Astrocyte of the cerebellum (primary cell): ENCODE data around the gene FNTB.
A peak's percentile ranks its signal among the peaks of the same experiment; 100 is the strongest.
"Not testable (repeated sequence)": the region's sequence is repeated elsewhere in the genome, so short reads cannot be mapped to it uniquely, and the experiment has no call there.

Experiments used
- DNase-seq: peaks from one replicate; pipeline ENCODE4 v3.0.0-alpha.2; 2011; ENCODE audit warnings: low read depth
- H3K4me3 ChIP-seq: 2 replicates; pipeline ENCODE4 v1.5.1; 2011; ENCODE audit warnings: mild to moderate bottlenecking, low read depth, low read length, moderate library complexity
- in situ Hi-C: cut with HindIII; loops from 2 replicates; pipeline ENCODE4 v1.10.0; 2017; ENCODE audit warnings: low sequenced_read_pairs
- TF ChIP-seq, protein P1 (sequence below): IDR thresholded peaks from 2 replicates; pipeline ENCODE4 v1.5.1; 2012; ENCODE audit warnings: low read length, low read depth, moderate library complexity, mild to moderate bottlenecking; ENCODE audit errors: missing control alignments

FNTB gene

DNA sequence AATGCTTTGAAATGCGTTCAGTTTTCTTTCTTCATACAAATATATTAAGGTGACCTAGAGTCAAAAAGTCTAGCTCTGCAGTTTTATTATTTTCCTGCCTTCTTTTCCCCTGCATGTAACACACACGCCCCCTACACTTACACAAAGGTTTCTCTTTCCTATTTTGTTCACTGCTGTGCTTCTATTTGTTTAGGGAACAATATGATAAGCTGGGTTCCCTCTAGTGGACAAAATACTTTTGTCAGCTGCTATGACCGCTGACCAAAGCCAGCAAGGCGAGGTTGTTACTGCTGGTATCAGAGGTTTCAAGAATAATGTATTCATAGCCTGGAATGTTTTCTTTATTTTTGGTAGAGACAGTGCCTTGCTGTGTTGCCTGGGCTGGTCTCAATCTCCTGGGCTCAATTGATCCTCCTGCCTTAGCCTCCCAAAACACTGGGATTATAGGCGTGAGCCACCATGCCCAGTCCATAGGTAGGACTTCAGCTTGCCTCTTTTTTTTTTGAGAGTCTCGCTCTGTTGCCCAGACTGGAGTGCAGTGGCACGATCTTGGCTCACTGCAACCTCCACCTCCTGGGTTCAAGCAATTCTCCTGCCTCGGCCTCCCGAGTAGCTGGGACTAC is 33.4 kb downstream of the FNTB start:
- no peak overlapping the region for H3K4me3 ChIP-seq
- in situ Hi-C loops: no loop called here
- DNase-seq: peak; percentile 79
- TF ChIP-seq, protein P1, sequence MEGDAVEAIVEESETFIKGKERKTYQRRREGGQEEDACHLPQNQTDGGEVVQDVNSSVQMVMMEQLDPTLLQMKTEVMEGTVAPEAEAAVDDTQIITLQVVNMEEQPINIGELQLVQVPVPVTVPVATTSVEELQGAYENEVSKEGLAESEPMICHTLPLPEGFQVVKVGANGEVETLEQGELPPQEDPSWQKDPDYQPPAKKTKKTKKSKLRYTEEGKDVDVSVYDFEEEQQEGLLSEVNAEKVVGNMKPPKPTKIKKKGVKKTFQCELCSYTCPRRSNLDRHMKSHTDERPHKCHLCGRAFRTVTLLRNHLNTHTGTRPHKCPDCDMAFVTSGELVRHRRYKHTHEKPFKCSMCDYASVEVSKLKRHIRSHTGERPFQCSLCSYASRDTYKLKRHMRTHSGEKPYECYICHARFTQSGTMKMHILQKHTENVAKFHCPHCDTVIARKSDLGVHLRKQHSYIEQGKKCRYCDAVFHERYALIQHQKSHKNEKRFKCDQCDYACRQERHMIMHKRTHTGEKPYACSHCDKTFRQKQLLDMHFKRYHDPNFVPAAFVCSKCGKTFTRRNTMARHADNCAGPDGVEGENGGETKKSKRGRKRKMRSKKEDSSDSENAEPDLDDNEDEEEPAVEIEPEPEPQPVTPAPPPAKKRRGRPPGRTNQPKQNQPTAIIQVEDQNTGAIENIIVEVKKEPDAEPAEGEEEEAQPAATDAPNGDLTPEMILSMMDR: peak; percentile 83

DNA sequence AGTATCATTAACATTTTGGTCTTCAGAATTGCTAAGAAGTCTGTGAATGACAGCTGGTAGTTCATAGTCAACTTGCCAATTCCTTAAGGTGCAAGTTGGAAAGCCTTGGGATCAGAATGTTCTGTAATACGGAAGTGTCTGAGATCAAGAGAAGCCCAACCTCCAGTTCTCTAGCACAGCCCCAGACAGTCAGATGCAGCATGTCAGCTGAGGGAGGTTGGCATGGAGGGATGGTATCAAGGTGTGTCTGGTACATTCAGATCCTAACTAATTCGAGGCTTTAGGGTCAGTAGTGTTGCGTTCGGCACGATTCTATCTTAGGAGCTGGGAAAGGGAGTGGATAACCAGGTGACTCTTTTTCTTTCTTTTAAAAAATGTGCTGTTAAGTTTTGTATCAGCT is 38.3 kb downstream of the FNTB start:
- in situ Hi-C loops: no loop called here
- DNase-seq: no peak
- TF ChIP-seq, protein P1: no peak
- no peak overlapping the region for H3K4me3 ChIP-seq

GRCh38 chr14:65025818-65026217 is 39.1 kb downstream of the FNTB start:
- TF ChIP-seq, protein P1: no peak
- in situ Hi-C loops: no loop called here

DNA sequence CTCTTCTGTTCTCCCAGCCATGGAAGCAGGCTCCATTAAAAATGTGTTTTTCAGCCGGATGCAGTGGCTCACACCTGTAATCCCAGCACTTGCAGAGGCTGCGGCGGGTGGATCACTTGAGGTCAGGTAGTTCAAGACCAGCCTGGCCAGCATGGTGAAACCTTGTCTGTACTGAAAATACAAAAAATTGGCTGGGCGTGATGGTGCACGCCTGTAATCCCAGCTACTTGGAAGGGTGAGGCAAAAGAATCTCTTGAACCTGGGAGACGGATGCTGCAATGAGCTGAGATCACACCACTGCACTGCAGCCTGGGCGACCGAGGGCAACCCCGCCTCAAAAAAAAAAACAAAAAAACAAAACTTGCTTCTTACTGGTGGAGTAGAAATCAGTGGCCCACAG is 39.8 kb downstream of the FNTB start:
- no peak for DNase-seq
- TF ChIP-seq, protein P1: no peak
- in situ Hi-C loops: no loop called here
- H3K4me3 ChIP-seq: no peak overlapping the region

More at GRCh38 chr14:65025818-65026217, 39.1 kb downstream of the FNTB start:
- H3K4me3 ChIP-seq: no peak overlapping the region
- DNase-seq: no peak

GRCh38 chr14:65027127-65027799 is 40.6 kb downstream of the FNTB start:
- DNase-seq: no peak
- TF ChIP-seq, protein P1: no peak
- in situ Hi-C loops: no loop called here
- H3K4me3 ChIP-seq: no peak overlapping the region

DNA sequence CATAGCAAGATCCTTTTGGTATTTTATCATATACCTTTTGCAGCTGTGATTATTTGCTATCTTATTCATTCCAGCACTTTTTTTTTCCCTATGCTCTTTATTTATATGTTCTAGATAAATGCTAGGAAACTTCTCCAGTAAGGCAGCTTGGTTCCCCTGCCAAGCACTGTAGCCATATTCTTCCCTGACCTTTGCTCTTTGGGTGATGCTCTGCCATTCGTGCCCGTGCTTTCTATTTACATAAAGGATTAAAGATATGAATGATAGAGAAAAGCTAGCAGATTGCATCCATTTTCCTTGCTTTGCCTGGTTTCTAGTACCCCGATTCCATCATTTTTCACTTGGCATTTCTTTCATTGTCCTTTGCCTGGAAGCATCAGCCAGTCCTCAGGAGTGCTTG is 42.2 kb downstream of the FNTB start:
- H3K4me3 ChIP-seq: no peak overlapping the region
- in situ Hi-C loops: no loop called here
- TF ChIP-seq, protein P1: no peak
- no peak for DNase-seq

DNA sequence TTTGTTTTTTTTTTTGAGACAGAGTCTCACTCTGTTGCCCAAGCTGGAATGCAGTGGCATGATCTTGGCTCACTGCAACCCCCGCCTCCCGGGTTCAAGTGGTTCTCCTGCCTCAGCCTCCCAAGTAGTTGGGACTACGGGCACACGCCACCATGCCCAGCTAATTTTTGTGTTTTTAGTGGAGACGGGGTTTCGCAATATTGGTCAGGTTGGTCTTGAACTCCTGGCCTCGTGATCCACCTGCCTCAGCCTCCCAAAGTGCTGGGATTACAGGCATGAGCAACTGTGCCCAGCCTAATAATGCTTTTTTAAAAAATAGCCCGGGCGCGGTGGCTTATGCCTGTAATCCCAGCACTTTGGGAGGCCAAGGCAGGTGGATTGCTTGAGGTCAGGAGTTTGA is 44.6 kb downstream of the FNTB start:
- H3K4me3 ChIP-seq, DNase-seq: not testable (repeated sequence)
- in situ Hi-C loops: loop anchor here (5.0 kb wide), 1 partner anchor 44 kb away; the partner anchor contains the start of gene FNTB
